Measurements from ENCODE around the gene CCDC33.

CCDC33 gene

DNA sequence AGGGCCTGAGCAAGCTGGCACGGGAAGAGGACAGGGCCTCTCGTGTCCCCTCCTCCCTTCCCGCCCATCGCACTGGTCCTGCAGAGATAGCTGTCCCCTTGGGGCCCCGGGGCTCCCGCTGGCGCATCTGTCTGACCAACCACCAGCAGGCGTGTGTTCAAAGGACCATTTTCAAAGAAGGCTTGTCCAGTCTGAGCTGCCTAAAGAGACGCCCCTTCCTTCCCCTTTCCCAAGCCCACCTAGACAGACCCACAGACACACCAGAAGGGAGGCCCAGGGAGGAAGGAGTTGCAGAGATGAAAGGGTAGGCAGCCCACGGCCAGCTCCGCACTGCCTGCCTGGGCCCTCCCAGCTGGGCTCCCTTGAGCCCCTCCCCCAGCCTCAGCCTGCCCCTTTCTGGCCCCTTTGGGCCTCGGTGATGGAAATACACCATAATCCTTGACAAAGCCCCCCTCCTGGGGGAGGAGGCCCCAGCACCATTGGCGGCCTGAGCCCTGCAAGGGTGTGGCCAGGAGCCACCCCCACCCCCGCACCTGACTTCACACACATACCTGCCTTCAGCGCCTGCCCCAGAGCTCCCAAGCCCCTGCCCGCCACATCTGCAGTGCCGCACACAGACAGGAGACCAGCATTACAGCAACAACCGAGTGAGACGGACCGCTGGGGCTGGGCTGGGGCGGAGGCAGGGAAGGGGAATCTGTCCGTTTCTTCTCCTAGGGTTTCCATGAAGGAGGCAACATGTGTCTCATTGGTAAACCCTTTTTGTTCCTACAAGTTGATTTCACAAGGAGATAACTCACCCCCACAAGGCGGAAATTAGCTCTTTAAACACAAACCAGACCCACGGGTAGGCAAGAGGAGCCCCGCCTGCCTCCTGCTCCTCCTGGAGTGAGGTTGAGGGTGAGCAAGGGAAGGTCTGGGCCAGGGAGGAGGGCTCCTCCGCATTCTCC is 33.4 kb upstream of the CCDC33 start, which contains the start of gene STRA6:
Gene STRA6, minus strand, starts transcription at position 336 of the 950 bp plus-strand sequence. CDS start 520 bp downstream, outside the sequence.
- H3K27ac ChIP-seq = no peak within 1 kb of the TSS
- no peak within 1 kb of the TSS for H3K4me2 ChIP-seq (ENCODE audit: low read length)
- peaks cover 7% of the 10 kb centered on the region for H3K4me1 ChIP-seq
- TF ChIP-seq, protein P1, sequence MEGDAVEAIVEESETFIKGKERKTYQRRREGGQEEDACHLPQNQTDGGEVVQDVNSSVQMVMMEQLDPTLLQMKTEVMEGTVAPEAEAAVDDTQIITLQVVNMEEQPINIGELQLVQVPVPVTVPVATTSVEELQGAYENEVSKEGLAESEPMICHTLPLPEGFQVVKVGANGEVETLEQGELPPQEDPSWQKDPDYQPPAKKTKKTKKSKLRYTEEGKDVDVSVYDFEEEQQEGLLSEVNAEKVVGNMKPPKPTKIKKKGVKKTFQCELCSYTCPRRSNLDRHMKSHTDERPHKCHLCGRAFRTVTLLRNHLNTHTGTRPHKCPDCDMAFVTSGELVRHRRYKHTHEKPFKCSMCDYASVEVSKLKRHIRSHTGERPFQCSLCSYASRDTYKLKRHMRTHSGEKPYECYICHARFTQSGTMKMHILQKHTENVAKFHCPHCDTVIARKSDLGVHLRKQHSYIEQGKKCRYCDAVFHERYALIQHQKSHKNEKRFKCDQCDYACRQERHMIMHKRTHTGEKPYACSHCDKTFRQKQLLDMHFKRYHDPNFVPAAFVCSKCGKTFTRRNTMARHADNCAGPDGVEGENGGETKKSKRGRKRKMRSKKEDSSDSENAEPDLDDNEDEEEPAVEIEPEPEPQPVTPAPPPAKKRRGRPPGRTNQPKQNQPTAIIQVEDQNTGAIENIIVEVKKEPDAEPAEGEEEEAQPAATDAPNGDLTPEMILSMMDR (IDR thresholded peaks at IDR 0.05) = no peak
- no peaks in the 10 kb centered on the region for H3K79me2 ChIP-seq
- no peak within 1 kb of the TSS for H3K4me3 ChIP-seq (ENCODE audit: low read depth, low read length)
- H2AFZ ChIP-seq = no peak within 1 kb of the TSS
- H3K9ac ChIP-seq = no peak within 1 kb of the TSS
- no peaks in the 10 kb centered on the region for H3K27me3 ChIP-seq (ENCODE audit: control insufficient read depth, insufficient read depth, low read length)
- H3K36me3 ChIP-seq (ENCODE audit: control insufficient read depth, insufficient read depth, low read length) = no peaks in the 10 kb centered on the region
- no peaks in the 10 kb centered on the region for H3K9me3 ChIP-seq (ENCODE audit: control insufficient read depth, low read length)

DNA sequence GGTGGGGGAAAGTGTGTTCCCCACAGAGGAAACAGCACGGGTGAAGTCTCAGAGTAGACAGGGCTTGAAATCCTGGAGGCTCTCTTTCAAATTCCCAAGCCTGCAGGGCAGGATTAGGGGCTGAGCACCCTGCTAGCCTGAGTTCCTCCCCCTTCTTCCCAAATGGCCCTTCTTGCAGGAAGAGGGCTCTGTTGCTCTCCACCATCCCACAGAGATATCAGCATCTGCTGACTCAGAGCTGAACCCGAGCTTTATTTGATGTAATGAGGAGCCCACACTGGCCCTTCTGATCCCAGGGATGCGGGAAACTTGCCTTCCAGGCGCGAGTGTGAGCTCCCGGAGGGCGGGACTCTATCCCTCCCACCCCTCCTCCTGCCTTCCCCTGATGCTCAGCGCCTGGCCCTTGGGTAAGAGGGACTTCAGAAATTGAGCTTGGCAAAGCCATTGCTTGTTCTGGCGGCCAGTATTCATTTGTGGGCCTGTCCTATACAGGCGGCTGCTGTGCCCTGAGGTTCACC is 32.2 kb upstream of the CCDC33 start:
- Histone ChIP-seq H3K27ac (no peak overlapping the region), H3K4me1 (peaks cover 7% of the 10 kb centered on the region), H3K9ac (no peak overlapping the region), H3K27me3 (ENCODE audit: control insufficient read depth, insufficient read depth, low read length) (no peaks in the 10 kb centered on the region), H3K36me3 (ENCODE audit: control insufficient read depth, insufficient read depth, low read length) (no peaks in the 10 kb centered on the region), H3K79me2 (no peaks in the 10 kb centered on the region), H3K4me2 (ENCODE audit: low read length) (no peak overlapping the region), H3K4me3 (ENCODE audit: low read depth, low read length) (no peak overlapping the region), H3K9me3 (ENCODE audit: control insufficient read depth, low read length) (no peaks in the 10 kb centered on the region), H2AFZ (no peak overlapping the region)
- TF ChIP-seq, protein P1 (IDR thresholded peaks at IDR 0.05) = no peak

DNA sequence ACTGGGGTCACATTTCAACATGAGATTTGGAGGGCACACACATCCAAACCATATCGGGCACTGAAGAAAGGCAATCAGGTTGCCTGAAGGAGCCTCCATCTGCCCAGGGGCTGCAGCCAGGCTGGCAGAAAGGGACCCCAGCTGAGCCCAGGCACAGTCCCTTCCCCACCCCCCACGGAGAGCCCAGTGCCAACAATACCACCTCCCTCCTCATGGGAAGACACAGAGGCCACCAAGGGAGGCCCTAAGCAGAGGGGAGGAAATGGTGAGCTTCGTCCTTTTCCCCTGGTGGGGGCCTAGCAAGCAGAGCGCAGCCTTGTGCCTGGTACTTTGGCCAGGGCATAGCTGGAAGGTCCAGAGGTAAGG is 30.6 kb upstream of the CCDC33 start:
- TF ChIP-seq, protein P1 (IDR thresholded peaks at IDR 0.05) = no peak
- Histone ChIP-seq H3K79me2 (no peaks in the 10 kb centered on the region), H3K4me2 (ENCODE audit: low read length) (no peak overlapping the region), H2AFZ (no peak overlapping the region), H3K27ac (no peak overlapping the region), H3K9ac (no peak overlapping the region), H3K4me3 (ENCODE audit: low read depth, low read length) (no peak overlapping the region), H3K27me3 (ENCODE audit: control insufficient read depth, insufficient read depth, low read length) (no peaks in the 10 kb centered on the region), H3K4me1 (peaks cover 7% of the 10 kb centered on the region), H3K36me3 (ENCODE audit: control insufficient read depth, insufficient read depth, low read length) (no peaks in the 10 kb centered on the region), H3K9me3 (ENCODE audit: control insufficient read depth, low read length) (no peaks in the 10 kb centered on the region)

DNA sequence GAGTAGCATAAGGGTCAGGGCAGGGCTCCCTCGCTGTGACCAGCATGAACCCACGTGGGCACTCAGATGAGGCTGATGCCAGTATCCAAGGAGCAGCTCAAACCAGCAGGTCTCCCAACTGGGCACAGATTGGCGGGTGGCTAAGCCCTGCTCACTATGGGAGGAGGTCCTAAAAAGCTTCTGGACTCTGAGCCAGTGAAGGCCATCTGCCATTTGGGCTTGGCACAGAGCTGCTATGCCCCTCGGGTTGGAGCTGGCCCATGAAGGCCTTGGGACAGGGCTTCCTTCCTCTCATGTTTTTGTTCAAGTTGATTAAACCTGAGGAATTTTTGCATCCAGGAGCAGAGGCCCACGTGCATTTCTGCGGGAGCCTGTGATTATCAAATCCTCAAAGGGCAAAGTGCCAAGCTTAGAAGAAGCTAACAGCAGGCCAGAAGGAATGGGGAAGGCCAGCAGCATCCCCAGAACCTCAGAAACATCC is 29.3 kb upstream of the CCDC33 start:
- H3K4me1 ChIP-seq = peaks cover 7% of the 10 kb centered on the region

More for the DNA sequence above, 29.3 kb upstream of the CCDC33 start:
- Histone ChIP-seq H3K4me3 (ENCODE audit: low read depth, low read length) (no peak overlapping the region), H2AFZ (no peak overlapping the region), H3K27me3 (ENCODE audit: control insufficient read depth, insufficient read depth, low read length) (no peaks in the 10 kb centered on the region), H3K4me2 (ENCODE audit: low read length) (no peak overlapping the region), H3K9ac (no peak overlapping the region), H3K79me2 (no peaks in the 10 kb centered on the region), H3K27ac (no peak overlapping the region), H3K9me3 (ENCODE audit: control insufficient read depth, low read length) (no peaks in the 10 kb centered on the region), H3K36me3 (ENCODE audit: control insufficient read depth, insufficient read depth, low read length) (no peaks in the 10 kb centered on the region)
- TF ChIP-seq, protein P1 (IDR thresholded peaks at IDR 0.05) = no peak

Measured in parathyroid adenoma (tissue), 2 donors.